Activated naive CD8-positive, alpha-beta T cell treated with anti-CD3 and anti-CD28 coated beads, Interleukin-2, amount 10 ng/mL, durations not matched to agents 7 days and 5 days (primary cell): Measurements from ENCODE around the gene MAS1. TPM values are rescaled to one million over a fixed set of nuclear protein-coding genes. Genes with fewer than 3 reads are reported as not detected.

ENCODE experiments used
- ATAC-seq: fragments of 150-1000 bp; cut with Tn5 transposase; one replicate; pipeline ENCODE4 v1.10.0; 2021; ENCODE audit warnings: low read depth, moderate library complexity
- POLR2A ChIA-PET: fragments of 350-600 bp; sonication (Branson Sonifier 250); formaldehyde crosslinking; loops from one replicate; lab custom pipeline; 2021; ENCODE audit warnings: antibody characterized with exemption; lab: Charles Lee
- DNase-seq: peaks from one replicate; pipeline ENCODE4 v3.0.0; 2021
- H3K27ac Mint-ChIP-seq: one replicate; pipeline ENCODE4 v1.8.0; 2022; ENCODE audit warnings: mild to moderate bottlenecking, mixed read lengths
- H3K27me3 Mint-ChIP-seq: one replicate; pipeline ENCODE4 v1.8.0; 2022; ENCODE audit warnings: mild to moderate bottlenecking, moderate library complexity, mixed read lengths
- H3K36me3 Mint-ChIP-seq: one replicate; pipeline ENCODE4 v1.8.0; 2021; ENCODE audit warnings: mild to moderate bottlenecking, mixed read lengths
- H3K4me1 Mint-ChIP-seq: one replicate; pipeline ENCODE4 v1.8.0; 2021; ENCODE audit warnings: mixed read lengths
- H3K4me3 Mint-ChIP-seq: one replicate; pipeline ENCODE4 v1.8.0; 2022; ENCODE audit warnings: mild to moderate bottlenecking, moderate library complexity, mixed read lengths
- H3K9me3 Mint-ChIP-seq: one replicate; pipeline ENCODE4 v1.8.0; 2021; ENCODE audit warnings: mixed read lengths
- total RNA-seq, 2 experiments: library from RNA; stranded (reverse); gene quantifications; one replicate each; pipeline ENCODE4 v1.2.3, GENCODE V29; 2021

The MAS1 gene
- total RNA-seq, 2 experiments from 2014 or later: not detected

GRCh38 chr6:159935065-159935464 is 44.3 kb downstream of the MAS1 start:
- Mint-ChIP-seq H3K36me3 (no peaks in the 10 kb centered on the region), H3K9me3 (peaks cover 6% of the 10 kb centered on the region), H3K4me1 (peaks cover 10% of the 10 kb centered on the region), H3K27ac (no peak overlapping the region), H3K4me3 (no peak overlapping the region), H3K27me3 (peaks cover 8% of the 10 kb centered on the region)
- DNase-seq (no peak), ATAC-seq (no peak)
- POLR2A ChIA-PET: no interaction called here

DNA sequence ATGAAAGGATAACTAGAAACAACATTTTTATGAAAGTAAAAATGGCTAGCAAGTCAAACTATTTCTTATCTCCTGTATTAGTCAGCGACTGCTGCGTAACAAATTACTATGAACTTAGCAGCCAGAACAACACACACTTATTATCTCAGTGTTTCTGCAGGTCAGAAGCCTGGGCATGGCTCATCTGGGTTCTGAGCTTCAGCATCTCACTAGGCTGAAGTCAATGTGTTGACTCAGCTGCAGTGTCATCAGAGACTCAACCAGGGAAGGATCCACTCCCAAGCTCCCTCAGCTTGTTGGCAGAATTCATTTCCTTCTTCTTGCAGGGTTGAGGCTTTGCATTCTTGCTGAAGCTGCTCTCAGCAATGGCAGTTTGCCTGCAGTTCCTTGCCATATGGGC is 44.8 kb downstream of the MAS1 start:
- ATAC-seq (no peak), DNase-seq (no peak)
- Mint-ChIP-seq H3K4me1 (peaks cover 7% of the 10 kb centered on the region), H3K36me3 (no peaks in the 10 kb centered on the region), H3K9me3 (peaks cover 6% of the 10 kb centered on the region), H3K27ac (no peak overlapping the region), H3K4me3 (no peak overlapping the region), H3K27me3 (peaks cover 8% of the 10 kb centered on the region)
- POLR2A ChIA-PET: no interaction called here

GRCh38 chr6:159939591-159940016 is 48.8 kb downstream of the MAS1 start:
- H3K27ac Mint-ChIP-seq: no peak overlapping the region
- ATAC-seq (no peak), DNase-seq (no peak)
- peaks cover 12% of the 10 kb centered on the region for H3K27me3 Mint-ChIP-seq
- H3K9me3 Mint-ChIP-seq: peaks cover 9% of the 10 kb centered on the region
- H3K4me1 Mint-ChIP-seq: peaks cover 8% of the 10 kb centered on the region
- POLR2A ChIA-PET: no interaction called here
- H3K4me3 Mint-ChIP-seq: no peak overlapping the region
- peaks cover 2% of the 10 kb centered on the region for H3K36me3 Mint-ChIP-seq

Other genes with a start within 250 kb of the MAS1 start
- gene SOD2, start 197.7 kb upstream of the MAS1 start, total RNA-seq: 10 to 100 TPM; 68.4 to 72.1 TPM
- gene WTAP, start 163.5 kb upstream of the MAS1 start, total RNA-seq: 100 to 1,000 TPM; 127 to 129 TPM
- 10 to 100 TPM; 55.3 to 57.1 TPM for gene ACAT2, start 128.9 kb upstream of the MAS1 start, total RNA-seq
- gene TCP1, start 101.4 kb upstream of the MAS1 start, total RNA-seq: 100 to 1,000 TPM; 181 to 197 TPM
- 10 to 100 TPM; 58.9 to 62.0 TPM for gene MRPL18, start 100.5 kb upstream of the MAS1 start, total RNA-seq
- gene PNLDC1, start 90.7 kb upstream of the MAS1 start, total RNA-seq: under 1 TPM; 0.42 to 0.96 TPM
- 10 to 100 TPM; 75.0 to 77.7 TPM for gene IGF2R, start 78.1 kb downstream of the MAS1 start, total RNA-seq
- gene SLC22A1, start 230.8 kb downstream of the MAS1 start, total RNA-seq: 1 to 10 TPM; 1.2 to 1.8 TPM